Endodermal cell (in vitro differentiated cells): Measurements from ENCODE around the gene C6orf163. TPM values are rescaled to one million over a fixed set of nuclear protein-coding genes. Genes with fewer than 3 reads are reported as not detected.
A peak's percentile ranks its signal among the peaks of the same experiment; 100 is the strongest.

Experiments
- DNase-seq: peaks from one replicate; pipeline ENCODE4 v3.0.0-alpha.2; 2017
- H3K27ac ChIP-seq: 2 replicates; pipeline ENCODE4 v1.5.1; 2013; ENCODE audit warnings: mild to moderate bottlenecking, low read depth, low read length, moderate library complexity
- H3K27me3 ChIP-seq: 2 replicates; pipeline ENCODE4 v1.6.1; 2013; ENCODE audit warnings: mild to moderate bottlenecking, low read length, moderate library complexity; ENCODE audit not compliant: insufficient read depth, control insufficient read depth, poor library complexity, severe bottlenecking
- H3K36me3 ChIP-seq: 2 replicates; pipeline ENCODE4 v1.7.0; 2013; ENCODE audit warnings: mild to moderate bottlenecking, low read length, moderate library complexity; ENCODE audit not compliant: control insufficient read depth, insufficient read depth
- H3K4me1 ChIP-seq: one replicate; pipeline ENCODE4 v1.7.0; 2013; ENCODE audit warnings: low read length; ENCODE audit not compliant: control insufficient read depth, insufficient read depth
- H3K4me3 ChIP-seq: 2 replicates; pipeline ENCODE4 v1.5.1; 2013; ENCODE audit warnings: mild to moderate bottlenecking, low read length, moderate library complexity
- H3K9ac ChIP-seq: 2 replicates; pipeline ENCODE4 v1.6.1; 2013; ENCODE audit warnings: mild to moderate bottlenecking, low read length, moderate library complexity; ENCODE audit not compliant: poor library complexity, severe bottlenecking; ENCODE audit errors: extremely low read depth
- H3K9me3 ChIP-seq: 2 replicates; pipeline ENCODE4 v1.6.1; 2013; ENCODE audit warnings: mild to moderate bottlenecking, low read length, moderate library complexity; ENCODE audit not compliant: control insufficient read depth
- H3K27ac Mint-ChIP-seq: 2 replicates; pipeline ENCODE4 v1.8.0; 2020; ENCODE audit warnings: mixed read lengths
- H3K27me3 Mint-ChIP-seq: 2 replicates; pipeline ENCODE4 v1.8.0; 2021; ENCODE audit warnings: mild to moderate bottlenecking, mixed read lengths; ENCODE audit not compliant: insufficient read depth
- H3K36me3 Mint-ChIP-seq: 2 replicates; pipeline ENCODE4 v1.8.0; 2020; ENCODE audit warnings: low read depth, mixed read lengths
- H3K4me1 Mint-ChIP-seq: 2 replicates; pipeline ENCODE4 v1.8.0; 2020; ENCODE audit warnings: mixed read lengths
- H3K4me3 Mint-ChIP-seq: 2 replicates; pipeline ENCODE4 v1.8.0; 2020; ENCODE audit warnings: mild to moderate bottlenecking, moderate library complexity, mixed read lengths
- H3K9me3 Mint-ChIP-seq: 2 replicates; pipeline ENCODE4 v1.8.0; 2020; ENCODE audit warnings: mild to moderate bottlenecking, mixed read lengths
- WGBS, 2 experiments: methylation state at CpG; one replicate each; pipeline versions ENCODE4 v1.1.5 to v1.1.7; 2013; ENCODE audit warnings: missing lambda C conversion rate in 2 of 2, mixed read lengths in 1 of 2; ENCODE audit not compliant: insufficient coverage in 1 of 2, insufficient read length in 1 of 2; 5-methylcytosine and 5-hydroxymethylcytosine counted together
- total RNA-seq, 2 donors: library from RNA; stranded (reverse); fragmentation: NEBNext Ultra II Directional in 1 of 2; extraction: Animal tissue kit (Norgen Biotek cat#: 25700) in 1 of 2; gene quantifications; 2 replicates in 1 of 2; 3 replicates in 1 of 2; pipeline ENCODE4 v1.2.1, GENCODE V29; 2021
- TF ChIP-seq, protein P1 (sequence below): fragments of 200-600 bp; sonication (generic); conservative IDR thresholded peaks from 2 replicates; pipeline ENCODE4 v1.5.0; 2021; ENCODE audit warnings: antibody characterized with exemption, mild to moderate bottlenecking

Gene C6orf163
- total RNA-seq, 2 donors from 2014 or later, result 4.5 to 5.2 TPM

DNA sequence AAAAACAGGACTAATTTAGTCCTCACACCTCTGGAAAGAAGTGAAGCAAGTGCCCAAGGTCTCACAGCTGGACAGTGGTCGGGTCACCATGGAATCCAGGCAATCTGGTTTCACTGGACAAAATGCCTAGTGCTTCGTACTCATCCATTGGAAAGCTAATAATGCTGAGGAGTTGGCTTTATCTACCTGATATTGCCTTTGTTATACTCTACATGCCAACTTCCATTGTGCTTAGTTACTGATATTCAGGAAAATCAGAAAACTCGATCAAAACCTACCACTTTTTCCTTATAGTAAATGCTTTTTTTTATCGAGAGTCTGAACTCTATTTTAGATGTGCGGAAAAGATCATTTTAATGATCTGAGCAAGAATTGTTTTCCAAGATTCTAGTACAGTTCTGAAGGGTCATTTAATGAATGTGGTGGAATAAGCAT, 64.1 kb downstream of the C6orf163 start:
- peak overlapping the region; percentile 69 for H3K4me3 Mint-ChIP-seq
- Histone ChIP-seq H3K4me1 (no peaks in the 10 kb centered on the region), H3K27ac (no peak overlapping the region), H3K9me3 (no peaks in the 10 kb centered on the region), H3K9ac (peak overlapping the region; percentile 41), H3K27me3 (peaks cover 10% of the 10 kb centered on the region), H3K36me3 (no peaks in the 10 kb centered on the region), H3K4me3 (peak overlapping the region; percentile 92)
- peaks cover 14% of the 10 kb centered on the region for H3K27me3 Mint-ChIP-seq
- TF ChIP-seq, protein P1, sequence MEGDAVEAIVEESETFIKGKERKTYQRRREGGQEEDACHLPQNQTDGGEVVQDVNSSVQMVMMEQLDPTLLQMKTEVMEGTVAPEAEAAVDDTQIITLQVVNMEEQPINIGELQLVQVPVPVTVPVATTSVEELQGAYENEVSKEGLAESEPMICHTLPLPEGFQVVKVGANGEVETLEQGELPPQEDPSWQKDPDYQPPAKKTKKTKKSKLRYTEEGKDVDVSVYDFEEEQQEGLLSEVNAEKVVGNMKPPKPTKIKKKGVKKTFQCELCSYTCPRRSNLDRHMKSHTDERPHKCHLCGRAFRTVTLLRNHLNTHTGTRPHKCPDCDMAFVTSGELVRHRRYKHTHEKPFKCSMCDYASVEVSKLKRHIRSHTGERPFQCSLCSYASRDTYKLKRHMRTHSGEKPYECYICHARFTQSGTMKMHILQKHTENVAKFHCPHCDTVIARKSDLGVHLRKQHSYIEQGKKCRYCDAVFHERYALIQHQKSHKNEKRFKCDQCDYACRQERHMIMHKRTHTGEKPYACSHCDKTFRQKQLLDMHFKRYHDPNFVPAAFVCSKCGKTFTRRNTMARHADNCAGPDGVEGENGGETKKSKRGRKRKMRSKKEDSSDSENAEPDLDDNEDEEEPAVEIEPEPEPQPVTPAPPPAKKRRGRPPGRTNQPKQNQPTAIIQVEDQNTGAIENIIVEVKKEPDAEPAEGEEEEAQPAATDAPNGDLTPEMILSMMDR, result no peak
- no peaks in the 10 kb centered on the region for H3K9me3 Mint-ChIP-seq
- no peak for DNase-seq
- H3K27ac Mint-ChIP-seq, result peak overlapping the region; percentile 87
- no peaks in the 10 kb centered on the region for H3K36me3 Mint-ChIP-seq
- 64 to 67% methylated on average over 3 to 5 of the region's 5 CpGs for WGBS, 2 experiments
- H3K4me1 Mint-ChIP-seq, result peaks cover 2% of the 10 kb centered on the region

Other genes starting within 250 kb of the C6orf163 start
- not detected for gene CGA, start 249.7 kb upstream of the C6orf163 start, total RNA-seq
- 10 to 100 TPM; 45.9 to 50.2 TPM for gene ZNF292, start 189.2 kb upstream of the C6orf163 start, total RNA-seq
- gene SMIM8, start 22.2 kb upstream of the C6orf163 start, total RNA-seq, result 10 to 100 TPM; 11.6 to 13.3 TPM
- 1 to 10 TPM in 1 of 2 donors, not detected in 1; 1.1 TPM for gene GJB7, start 15.5 kb upstream of the C6orf163 start, total RNA-seq
- under 1 TPM; 0.22 to 0.29 TPM for gene CFAP206, start 63.2 kb downstream of the C6orf163 start, total RNA-seq
- 10 to 100 TPM; 10.4 to 10.9 TPM for gene SLC35A1, start 128.2 kb downstream of the C6orf163 start, total RNA-seq
- gene RARS2, start 245.2 kb downstream of the C6orf163 start, total RNA-seq, result 10 to 100 TPM; 49.7 to 57.0 TPM
- gene ORC3, start 245.3 kb downstream of the C6orf163 start, total RNA-seq, result 10 to 100 TPM; 48.3 to 62.4 TPM